H1 (cell line): ENCODE measurements around the gene PGLYRP2. TPM values are rescaled to one million over a fixed set of nuclear protein-coding genes. Genes with fewer than 3 reads are reported as not detected.
"Not testable (repeated sequence)": the region's sequence is repeated elsewhere in the genome, so short reads cannot be mapped to it uniquely, and the experiment has no call there.

Experiments used
- CTCF ChIA-PET: fragments of 300-600 bp; sonication (Branson Sonifier 250); formaldehyde crosslinking; loops from one replicate; lab custom pipeline; 2021; ENCODE audit not compliant: partially characterized antibody; lab: Charles Lee
- POLR2A ChIA-PET: fragments of 300-600 bp; sonication (Branson Sonifier 250); formaldehyde crosslinking; loops from one replicate; lab custom pipeline; 2021; ENCODE audit warnings: inconsistent platforms; ENCODE audit not compliant: partially characterized antibody; lab: Charles Lee
- DNase-seq, 2 experiments: peaks; one replicate each; pipeline versions ENCODE4 v3.0.0 to v3.0.0-alpha.2; 2010 to 2022; ENCODE audit warnings: low spot score in 2 of 2, low read depth in 1 of 2, mixed read lengths in 1 of 2
- FAIRE-seq: peaks from 2 replicates; lab custom pipeline; 2011; peaks lifted over from hg19 to GRCh38; lab: Jason Lieb, UNC
- H2AFZ ChIP-seq: 2 replicates; pipeline ENCODE4 v1.8.1; 2012; ENCODE audit warnings: low read length, inconsistent platforms
- H2AK5ac ChIP-seq: 2 replicates; pipeline ENCODE4 v1.6.1; 2013; ENCODE audit warnings: low read depth, low read length
- H2BK120ac ChIP-seq: replicated peaks from 2 replicates; pipeline ENCODE3; 2013; ENCODE audit warnings: low read depth, low read length, inconsistent platforms
- H2BK12ac ChIP-seq: 2 replicates; pipeline ENCODE4 v1.6.1; 2013; ENCODE audit warnings: low read depth, low read length
- H2BK15ac ChIP-seq: 2 replicates; pipeline ENCODE4 v1.6.1; 2013; ENCODE audit warnings: low read length
- H2BK20ac ChIP-seq: 2 replicates; pipeline ENCODE4 v1.6.1; 2013; ENCODE audit warnings: low read length
- H2BK5ac ChIP-seq: 2 replicates; pipeline ENCODE4 v1.6.1; 2013; ENCODE audit warnings: low read depth, low read length
- H3K14ac ChIP-seq: 2 replicates; pipeline ENCODE4 v1.6.1; 2013; ENCODE audit warnings: inconsistent platforms; ENCODE audit not compliant: insufficient read length
- H3K18ac ChIP-seq: 2 replicates; pipeline ENCODE4 v1.6.1; 2013; ENCODE audit warnings: low read length; ENCODE audit errors: extremely low read depth
- H3K23ac ChIP-seq: 2 replicates; pipeline ENCODE4 v1.6.1; 2013; ENCODE audit warnings: inconsistent platforms; ENCODE audit not compliant: insufficient read length
- H3K23me2 ChIP-seq: 2 replicates; pipeline ENCODE4 v1.6.1; 2013; ENCODE audit warnings: low read depth, low read length
- H3K27ac ChIP-seq: 2 replicates; pipeline ENCODE4 v1.6.1; 2011; ENCODE audit warnings: low read depth, low read length, inconsistent platforms
- H3K27me3 ChIP-seq, 4 experiments: replicated peaks in 1 of 4; 1 replicate in 1 of 4; 2 replicates in 3 of 4; pipeline versions ENCODE4 v1.6.1 to v1.8.1; 2011 to 2013; ENCODE audit warnings: low read length in 3 of 4, mild to moderate bottlenecking in 3 of 4, inconsistent platforms in 2 of 4, mixed read lengths in 2 of 4, moderate library complexity in 1 of 4; ENCODE audit not compliant: control insufficient read depth in 3 of 4, insufficient read depth in 3 of 4; ENCODE audit errors: extremely low read depth in 1 of 4
- H3K36me3 ChIP-seq, 4 experiments: 2 replicates each; pipeline versions ENCODE4 v1.6.1 to v1.8.1; 2011 to 2013; ENCODE audit warnings: mild to moderate bottlenecking in 4 of 4, low read length in 3 of 4, moderate library complexity in 2 of 4, control low read depth in 1 of 4, inconsistent platforms in 1 of 4; ENCODE audit not compliant: insufficient read depth in 4 of 4, control insufficient read depth in 2 of 4
- H3K4ac ChIP-seq: replicated peaks from 2 replicates; pipeline ENCODE3; 2013; ENCODE audit warnings: low read length, low read depth, mixed read lengths, inconsistent platforms; ENCODE audit not compliant: insufficient read length
- H3K4me1 ChIP-seq, 4 experiments: replicated peaks in 1 of 4; 1 replicate in 1 of 4; 2 replicates in 3 of 4; pipeline versions ENCODE4 v1.6.1 to v1.8.1; 2011 to 2013; ENCODE audit warnings: low read length in 3 of 4, inconsistent platforms in 2 of 4, mixed read lengths in 1 of 4; ENCODE audit not compliant: insufficient read depth in 4 of 4, control insufficient read depth in 3 of 4
- H3K4me2 ChIP-seq, 2 experiments: 2 replicates each; pipeline versions ENCODE4 v1.6.1 to v1.8.1; 2011 to 2013; ENCODE audit warnings: low read depth in 2 of 2, low read length in 2 of 2, control low read depth in 1 of 2, inconsistent platforms in 1 of 2, mild to moderate bottlenecking in 1 of 2; ENCODE audit not compliant: insufficient read depth in 1 of 2
- H3K4me3 ChIP-seq, 4 experiments: fragments of 200-600, 300-600 bp in 1 of 4; sonication (generic), shearing (Covaris generic), sonication (Bioruptor Twin) in 1 of 4; 2 replicates each; pipeline versions ENCODE4 v1.5.1 to v1.8.1; 2011 to 2016; ENCODE audit warnings: low read length in 4 of 4, low read depth in 3 of 4, control low read depth in 2 of 4, inconsistent platforms in 2 of 4, mild to moderate bottlenecking in 2 of 4, mixed read lengths in 1 of 4, moderate library complexity in 1 of 4; ENCODE audit not compliant: insufficient read depth in 2 of 4; ENCODE audit errors: extremely low read depth in 1 of 4
- H3K56ac ChIP-seq: replicated peaks from 2 replicates; pipeline ENCODE3; 2013; ENCODE audit warnings: low read depth, mild to moderate bottlenecking, mixed read lengths, low read length, inconsistent platforms; ENCODE audit not compliant: insufficient read length
- H3K79me1 ChIP-seq: 2 replicates; pipeline ENCODE4 v1.6.1; 2013; ENCODE audit warnings: low read depth, low read length, control low read depth
- H3K79me2 ChIP-seq, 2 experiments: 2 replicates each; pipeline versions ENCODE4 v1.6.1 to v1.8.1; 2012 to 2013; ENCODE audit warnings: low read length in 2 of 2, mild to moderate bottlenecking in 2 of 2, inconsistent platforms in 1 of 2; ENCODE audit not compliant: insufficient read depth in 2 of 2, control insufficient read depth in 1 of 2
- H3K9ac ChIP-seq, 4 experiments: replicated peaks in 1 of 4; 1 replicate in 1 of 4; 2 replicates in 3 of 4; pipeline versions ENCODE4 v1.6.1 to v1.8.1; 2011 to 2013; ENCODE audit warnings: low read depth in 3 of 4, low read length in 3 of 4, control low read depth in 2 of 4, mild to moderate bottlenecking in 2 of 4, moderate library complexity in 2 of 4, inconsistent platforms in 1 of 4; ENCODE audit errors: extremely low read depth in 1 of 4
- H3K9me3 ChIP-seq, 2 experiments: 2 replicates each; pipeline versions ENCODE4 v1.6.1 to v1.8.1; 2012 to 2013; ENCODE audit warnings: mild to moderate bottlenecking in 2 of 2, moderate library complexity in 2 of 2, control low read depth in 1 of 2, inconsistent platforms in 1 of 2, low read depth in 1 of 2, low read length in 1 of 2, mixed read lengths in 1 of 2; ENCODE audit not compliant: insufficient read depth in 2 of 2
- H4K20me1 ChIP-seq, 2 experiments: replicated peaks in 1 of 2; 2 replicates each; pipeline versions ENCODE3 to v1.8.1; 2011 to 2013; ENCODE audit warnings: inconsistent platforms in 2 of 2, low read length in 2 of 2, mild to moderate bottlenecking in 1 of 2; ENCODE audit not compliant: insufficient read depth in 2 of 2, control insufficient read depth in 1 of 2
- H4K5ac ChIP-seq: 2 replicates; pipeline ENCODE4 v1.6.1; 2013; ENCODE audit warnings: low read length, low read depth, mixed read lengths, inconsistent platforms; ENCODE audit not compliant: insufficient read length
- H4K8ac ChIP-seq: 2 replicates; pipeline ENCODE4 v1.8.0; 2013; ENCODE audit warnings: mild to moderate bottlenecking, moderate library complexity, low read length, inconsistent platforms; ENCODE audit not compliant: insufficient read depth; ENCODE audit errors: extremely low read depth
- H4K91ac ChIP-seq: replicated peaks from 2 replicates; pipeline ENCODE3; 2013; ENCODE audit warnings: low read length, mixed read lengths, inconsistent platforms; ENCODE audit not compliant: insufficient read length
- WGBS, 2 experiments: shearing (Covaris generic) in 1 of 2; methylation state at CpG; one replicate each; pipeline versions ENCODE4 v1.1.6 to v1.1.7; 2013 to 2015; ENCODE audit warnings: low lambda C conversion rate in 2 of 2, mixed read lengths in 2 of 2, inconsistent platforms in 1 of 2, low coverage in 1 of 2, missing lambda C conversion rate in 1 of 2; ENCODE audit not compliant: insufficient replicate concordance in 2 of 2, insufficient coverage in 1 of 2, insufficient read length in 1 of 2; ENCODE audit errors: extremely low coverage in 1 of 2, missing lambda C conversion rate in 1 of 2; 5-methylcytosine and 5-hydroxymethylcytosine counted together
- polyA plus RNA-seq, 7 experiments: library from polyadenylated mRNA; depleted of rRNA in 3 of 7; stranded (reverse) in 5 of 7; unstranded in 2 of 7; fragments of >200 nt in 5 of 7; fragments of 200-250 nt in 2 of 7; gene quantifications; 1 replicate in 5 of 7; 2 replicates in 1 of 7; 4 replicates in 1 of 7; pipeline versions ENCODE4 v1.2.1 to v1.2.3, GENCODE V29; 2011 to 2013; ENCODE audit warnings: missing spikeins in 2 of 7, mixed read lengths in 2 of 7
- total RNA-seq: library from RNA; stranded (reverse); fragmentation: NEBNext Ultra II Directional; extraction: Animal tissue kit (Norgen Biotek cat#: 25700); gene quantifications from 2 replicates; pipeline ENCODE4 v1.2.1, GENCODE V29; 2021

PGLYRP2 gene
- total and polyA plus RNA-seq, 2 of the 8 experiments (the other 6 are each of a cell fraction or from before 2014, with no cell fraction given), result not detected

GRCh38 chr19:15473821-15474220 is 5.5 kb downstream of the PGLYRP2 start:
- H2BK5ac ChIP-seq, H4K5ac ChIP-seq, H3K56ac ChIP-seq, H3K4me1 ChIP-seq, H4K8ac ChIP-seq, H3K4me2 ChIP-seq, H3K79me1 ChIP-seq, DNase-seq, H2AK5ac ChIP-seq, H3K18ac ChIP-seq, H3K79me2 ChIP-seq, H2BK12ac ChIP-seq, H2AFZ ChIP-seq, H3K9ac ChIP-seq, H3K14ac ChIP-seq, H2BK15ac ChIP-seq, H3K27ac ChIP-seq, H3K23ac ChIP-seq, H3K23me2 ChIP-seq, H2BK120ac ChIP-seq, POLR2A ChIA-PET, H3K4me3 ChIP-seq, CTCF ChIA-PET, H2BK20ac ChIP-seq, FAIRE-seq, H3K36me3 ChIP-seq, H4K91ac ChIP-seq, H4K20me1 ChIP-seq, H3K4ac ChIP-seq: not testable (repeated sequence)
- 74% methylated on average over 4 of the region's 4 CpGs; no CpG with 5 or more reads in 1 of the 2 experiments for WGBS, 2 experiments
- H3K27me3 ChIP-seq, result peaks cover 11 to 18% (median 14%) of the 10 kb centered on the region in 4 experiments
- H3K9me3 ChIP-seq, result peaks cover 22 to 39% of the 10 kb centered on the region in 2 experiments; a peak in 3 of 4 replicates
